Measurements from ENCODE around the gene ZNF575.

DNA sequence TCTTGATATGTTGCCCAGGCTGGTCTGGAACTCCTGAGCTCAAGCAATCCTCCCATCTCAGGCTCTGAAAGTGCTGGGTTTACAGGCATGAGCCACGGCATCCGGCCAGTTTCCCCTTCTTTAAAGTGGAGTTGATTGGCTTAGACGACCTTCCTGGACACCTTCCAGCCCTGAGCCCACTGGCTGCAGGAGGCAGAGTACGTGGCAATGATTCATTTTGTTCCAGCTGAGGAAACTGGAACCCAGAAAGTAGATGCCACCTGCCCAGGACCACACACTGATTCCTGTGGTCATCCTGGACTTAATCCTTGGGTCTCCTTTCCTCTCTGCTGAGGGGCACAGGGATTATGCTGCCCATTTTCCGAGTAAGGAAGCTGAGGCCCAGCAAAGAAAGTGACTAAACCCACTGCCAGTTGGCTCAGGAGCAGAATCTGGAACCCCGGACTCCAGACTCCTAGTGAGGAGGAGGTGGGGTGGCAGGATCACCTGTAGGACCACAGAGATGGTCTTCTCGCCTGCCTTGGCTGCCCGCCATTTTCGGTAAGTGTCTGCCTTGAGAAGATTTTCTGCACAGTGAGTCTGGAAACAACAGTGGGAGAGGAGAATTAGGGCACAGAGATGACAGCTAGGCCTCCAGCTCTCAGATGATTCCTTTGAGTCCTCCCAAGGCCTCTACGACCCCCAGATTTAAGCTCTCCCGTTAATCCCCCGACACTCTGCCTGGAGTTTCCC, 41.6 kb downstream of the ZNF575 start:
- TF ChIP-seq, protein P1, sequence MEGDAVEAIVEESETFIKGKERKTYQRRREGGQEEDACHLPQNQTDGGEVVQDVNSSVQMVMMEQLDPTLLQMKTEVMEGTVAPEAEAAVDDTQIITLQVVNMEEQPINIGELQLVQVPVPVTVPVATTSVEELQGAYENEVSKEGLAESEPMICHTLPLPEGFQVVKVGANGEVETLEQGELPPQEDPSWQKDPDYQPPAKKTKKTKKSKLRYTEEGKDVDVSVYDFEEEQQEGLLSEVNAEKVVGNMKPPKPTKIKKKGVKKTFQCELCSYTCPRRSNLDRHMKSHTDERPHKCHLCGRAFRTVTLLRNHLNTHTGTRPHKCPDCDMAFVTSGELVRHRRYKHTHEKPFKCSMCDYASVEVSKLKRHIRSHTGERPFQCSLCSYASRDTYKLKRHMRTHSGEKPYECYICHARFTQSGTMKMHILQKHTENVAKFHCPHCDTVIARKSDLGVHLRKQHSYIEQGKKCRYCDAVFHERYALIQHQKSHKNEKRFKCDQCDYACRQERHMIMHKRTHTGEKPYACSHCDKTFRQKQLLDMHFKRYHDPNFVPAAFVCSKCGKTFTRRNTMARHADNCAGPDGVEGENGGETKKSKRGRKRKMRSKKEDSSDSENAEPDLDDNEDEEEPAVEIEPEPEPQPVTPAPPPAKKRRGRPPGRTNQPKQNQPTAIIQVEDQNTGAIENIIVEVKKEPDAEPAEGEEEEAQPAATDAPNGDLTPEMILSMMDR (IDR thresholded peaks at IDR 0.05): no peak
- TF ChIP-seq POLR2A (IDR thresholded peaks at IDR 0.05): no peak
- TF ChIP-seq EP300 (IDR thresholded peaks at IDR 0.05): no peak
